ENCODE measurements around the gene LDLRAP1. TPM values are rescaled to one million over a fixed set of nuclear protein-coding genes. Genes with fewer than 3 reads are reported as not detected.

Gene LDLRAP1
- total and polyA plus RNA-seq, 9 of the 15 experiments (the other 6 are each of a cell fraction or from before 2014, with no cell fraction given), result 0.56 to 29.6 (median 16.2) TPM

DNA sequence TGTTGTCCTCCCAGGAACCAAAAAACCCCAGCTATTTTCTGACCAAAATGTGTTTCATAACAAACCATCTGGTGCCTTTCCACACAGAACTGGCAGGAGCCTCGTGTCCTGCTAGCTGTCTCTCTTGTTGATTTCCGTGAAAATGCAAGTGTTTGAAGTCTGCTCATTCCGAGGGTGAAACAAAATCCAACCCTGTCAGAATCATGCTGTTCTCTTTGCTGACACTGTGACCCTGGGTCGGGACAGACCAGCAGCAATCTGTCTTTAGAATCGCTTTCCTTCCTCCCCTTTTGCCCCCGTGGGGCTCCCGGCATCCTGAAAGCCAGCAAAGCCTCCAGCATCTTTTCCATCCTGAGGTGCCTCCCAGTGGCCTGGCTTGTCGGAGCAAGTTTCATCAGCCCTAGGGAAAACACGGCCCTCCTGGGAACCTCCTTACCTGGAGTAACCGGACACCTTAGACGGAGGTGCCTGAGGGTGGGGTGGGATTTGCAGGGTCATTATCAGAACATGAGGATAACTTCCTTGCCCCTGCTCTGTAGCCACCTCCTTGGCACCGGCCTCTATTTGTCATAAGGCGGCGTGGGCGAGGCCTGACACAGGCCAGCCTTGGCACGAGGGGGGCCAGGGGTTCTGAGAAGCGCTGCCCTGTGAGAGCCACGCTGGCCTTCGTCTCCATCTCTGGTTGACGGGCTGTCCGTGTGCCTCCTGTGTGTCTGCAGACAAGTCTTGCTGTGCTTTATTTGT lies 24.9 kb downstream of the LDLRAP1 start:
- peak; percentile 66 for FAIRE-seq
- Histone ChIP-seq H3K27me3 (ENCODE audit: control insufficient read depth in 2 of 2, insufficient read depth in 2 of 2, low read length in 2 of 2) (peaks cover 0 to 10% of the 10 kb centered on the region in 2 experiments; a peak in 2 of 5 replicates), H3K9me3 (replicated peaks; ENCODE audit: control insufficient read depth, insufficient read depth, low read depth, low read length) (no peaks in the 10 kb centered on the region), H3K4me2 (ENCODE audit: insufficient read depth, low read length) (no peak overlapping the region), H2AFZ (ENCODE audit: low read depth, low read length) (no peak overlapping the region), H3K36me3 (ENCODE audit: control insufficient read depth, insufficient read depth, low read length) (peaks cover 15% of the 10 kb centered on the region; the same call in 1 of the 3 replicates), H3K9ac (ENCODE audit: insufficient read depth in 1 of 2, low read depth in 2 of 2, low read length in 2 of 2) (peak overlapping the region in 1 of 2 experiments; percentile 68; a peak in 2 of 4 replicates), H3K27ac (ENCODE audit: extremely low read depth, low read depth, low read length) (peak overlapping the region; percentile 47; the same call in 1 of the 3 replicates), H3K4me1 (replicated peaks in 1 of 2; ENCODE audit: control insufficient read depth in 2 of 2, insufficient read depth in 2 of 2, low read length in 2 of 2) (peaks cover 24 to 46% of the 10 kb centered on the region in 2 experiments), H3K79me2 (ENCODE audit: control insufficient read depth, insufficient read depth, low read length) (no peaks in the 10 kb centered on the region), H4K20me1 (replicated peaks; ENCODE audit: control insufficient read depth, insufficient read depth, low read length) (no peaks in the 10 kb centered on the region), H3K4me3 (no peak overlapping the region), H3K9me1 (ENCODE audit: control insufficient read depth, insufficient read depth, low read length) (peaks cover 11% of the 10 kb centered on the region)
- no peak for DNase-seq (ENCODE audit: extremely low read depth in 1 of 4, low spot score in 3 of 4)
- TF ChIP-seq ETV5 (CRISPR knock-in tag; IDR thresholded peaks at IDR 0.05; ENCODE audit: low read depth), result 0 out of 2 replicates have a peak, but pooled peaks have one; percentile 2
- no peak for TF ChIP-seq ZBTB12 (CRISPR knock-in tag; IDR thresholded peaks at IDR 0.05)
- 0 out of 4 replicates have a peak, but pooled peaks of 1 of the 2 experiments have one; percentile 13 for TF ChIP-seq FOXA3 (CRISPR knock-in tag; conservative IDR thresholded peaks at IDR 0.05 in 1 of 2, IDR thresholded peaks at IDR 0.05 in 1 of 2)
- 0 out of 2 replicates have a peak, but pooled peaks have one; percentile 3 for TF ChIP-seq ZNF592 (IDR thresholded peaks at IDR 0.05)
- 0 out of 2 replicates have a peak, but pooled peaks have one; percentile 14 for TF ChIP-seq CEBPG (CRISPR knock-in tag; IDR thresholded peaks at IDR 0.05)
- TF ChIP-seq CEBPG (tag; conservative IDR thresholded peaks at IDR 0.05 in 1 of 2, IDR thresholded peaks at IDR 0.05 in 1 of 2), result no peak
- CTCF ChIA-PET (ENCODE audit: low intra/inter-chr PET ratio), result no interaction called here
- ATAC-seq, result no peak
- in situ Hi-C loops (cut with MboI), result loop anchor here (10.0 kb wide), 1 partner anchor 1723 kb away; no protein-coding TSS in a partner anchor
- BruUV-seq (replicated peaks), result TSS peak; percentile 52
- WGBS (ENCODE audit: insufficient coverage, low coverage, missing lambda C conversion rate), result 62% methylated on average over 21 of the region's 21 CpGs
- POLR2A ChIA-PET, result interaction anchor here (4.9 to 6.6 kb wide), 2 partner anchors 13 to 18 kb away, joined by 31 to 39 read pairs; no protein-coding TSS in a partner anchor
- intact Hi-C loops (cut with micrococcal nuclease), result no loop called here

Data from K562 (cell line).